Testis (tissue), 3 donors: Measurements from ENCODE around the gene CDH12. TPM values are rescaled to one million over a fixed set of nuclear protein-coding genes. Genes with fewer than 3 reads are reported as not detected.

Source experiments
- DNase-seq: peaks from one replicate; pipeline ENCODE4 v3.0.0-alpha.2; 2019
- H3K27ac ChIP-seq, 2 donors: fragments of 200-600 bp; sonication (generic); one replicate each; pipeline ENCODE4 v1.5.1; 2019
- H3K27me3 ChIP-seq: fragments of 200-600 bp; sonication (generic); one replicate; pipeline ENCODE4 v1.5.1; 2019
- H3K36me3 ChIP-seq: fragments of 200-600 bp; sonication (generic); one replicate; pipeline ENCODE4 v1.5.1; 2017; ENCODE audit warnings: low read depth; ENCODE audit errors: missing control alignments
- H3K4me1 ChIP-seq: fragments of 200-600 bp; sonication (generic); one replicate; pipeline ENCODE4 v1.5.1; 2019
- H3K4me3 ChIP-seq, 2 donors: fragments of 200-600 bp; sonication (generic); one replicate each; pipeline ENCODE4 v1.5.1; 2017 to 2019
- H3K9me3 ChIP-seq: fragments of 200-600 bp; sonication (generic); one replicate; pipeline ENCODE4 v1.5.1; 2017
- POLR2A ChIP-seq: fragments of 450-650 bp; IDR thresholded peaks from one replicate; pipeline ENCODE4 v1.6.1; 2017; ENCODE audit warnings: antibody characterized with exemption, mild to moderate bottlenecking, moderate library complexity
- WGBS, 2 donors: methylation state at CpG; one replicate each; pipeline ENCODE4 v1.1.5; 2018; 5-methylcytosine and 5-hydroxymethylcytosine counted together
- intact Hi-C: fragments of 100-400 bp; cut with DNase I; formaldehyde crosslinking; loops from one replicate; pipeline ENCODE4 v1.15.1; 2023; ENCODE audit warnings: low total_unique reads
- polyA plus RNA-seq: library from polyadenylated mRNA; stranded (reverse); fragments of 350-450 nt; fragmentation: Illumina TruSeq; extraction: RNeasy Lipid Tissue Mini Kit (QIAGEN cat#74804); gene quantifications from one replicate; pipeline ENCODE4 v1.2.3, GENCODE V29; 2014; ENCODE audit warnings: low read depth, low replicate concordance; ENCODE audit not compliant: insufficient read depth
- total RNA-seq, 2 donors: library from RNA; depleted of rRNA; stranded (reverse); fragments of >200 nt; gene quantifications; one replicate each; pipeline ENCODE4 v1.2.3, GENCODE V29; 2016
- TF ChIP-seq, protein P1 (sequence below), 3 experiments: fragments of 450-650 bp in 2 of 3; fragments of 200-600 bp in 1 of 3; sonication (generic) in 1 of 3; IDR thresholded peaks; one replicate each; pipeline ENCODE4 v1.5.1; 2016 to 2019; ENCODE audit warnings: antibody characterized with exemption in 3 of 3, mild to moderate bottlenecking in 2 of 3, moderate library complexity in 1 of 3

Gene CDH12
- total and polyA plus RNA-seq, 3 donors from 2014 or later, result 0.87 to 2.3 (median 2.3) TPM

GRCh38 chr5:22470408-22470807 lies 382.7 kb downstream of the CDH12 start:
- Histone ChIP-seq H3K27me3 (no peaks in the 10 kb centered on the region), H3K4me3 (no peak overlapping the region), H3K9me3 (no peaks in the 10 kb centered on the region), H3K27ac (no peak overlapping the region), H3K4me1 (no peaks in the 10 kb centered on the region), H3K36me3 (no peaks in the 10 kb centered on the region)
- TF ChIP-seq, protein P1, sequence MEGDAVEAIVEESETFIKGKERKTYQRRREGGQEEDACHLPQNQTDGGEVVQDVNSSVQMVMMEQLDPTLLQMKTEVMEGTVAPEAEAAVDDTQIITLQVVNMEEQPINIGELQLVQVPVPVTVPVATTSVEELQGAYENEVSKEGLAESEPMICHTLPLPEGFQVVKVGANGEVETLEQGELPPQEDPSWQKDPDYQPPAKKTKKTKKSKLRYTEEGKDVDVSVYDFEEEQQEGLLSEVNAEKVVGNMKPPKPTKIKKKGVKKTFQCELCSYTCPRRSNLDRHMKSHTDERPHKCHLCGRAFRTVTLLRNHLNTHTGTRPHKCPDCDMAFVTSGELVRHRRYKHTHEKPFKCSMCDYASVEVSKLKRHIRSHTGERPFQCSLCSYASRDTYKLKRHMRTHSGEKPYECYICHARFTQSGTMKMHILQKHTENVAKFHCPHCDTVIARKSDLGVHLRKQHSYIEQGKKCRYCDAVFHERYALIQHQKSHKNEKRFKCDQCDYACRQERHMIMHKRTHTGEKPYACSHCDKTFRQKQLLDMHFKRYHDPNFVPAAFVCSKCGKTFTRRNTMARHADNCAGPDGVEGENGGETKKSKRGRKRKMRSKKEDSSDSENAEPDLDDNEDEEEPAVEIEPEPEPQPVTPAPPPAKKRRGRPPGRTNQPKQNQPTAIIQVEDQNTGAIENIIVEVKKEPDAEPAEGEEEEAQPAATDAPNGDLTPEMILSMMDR (IDR thresholded peaks at IDR 0.05), result no peak
- no peak for TF ChIP-seq POLR2A
- DNase-seq, result no peak
- 83 to 84% methylated on average over 3 of the region's 3 CpGs for WGBS, 2 donors
- intact Hi-C loops, result no loop called here

DNA sequence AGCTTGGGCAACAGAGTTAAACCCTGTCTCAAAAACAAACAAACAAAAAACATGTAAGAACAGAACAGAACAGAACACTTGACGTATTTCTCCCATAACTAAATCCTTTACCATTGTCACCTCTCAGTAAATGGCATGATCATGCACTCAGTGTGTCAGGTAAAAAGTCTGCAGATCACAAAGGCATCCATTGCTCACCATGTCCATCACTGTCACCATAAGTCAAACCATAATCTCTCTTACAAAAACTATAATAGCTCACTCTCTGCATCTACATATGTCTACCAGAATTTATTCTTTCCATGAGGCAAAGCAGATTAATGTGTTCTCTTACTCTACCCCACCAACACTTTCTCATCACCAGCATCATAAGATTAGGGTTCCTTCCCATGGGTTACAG lies 387.5 kb downstream of the CDH12 start:
- H3K27me3 ChIP-seq, result no peaks in the 10 kb centered on the region
- no peak overlapping the region for H3K4me3 ChIP-seq
- no peak for DNase-seq
- no peaks in the 10 kb centered on the region for H3K9me3 ChIP-seq
- TF ChIP-seq, protein P1 (IDR thresholded peaks at IDR 0.05), result no peak
- no peak for TF ChIP-seq POLR2A
- H3K36me3 ChIP-seq, result no peaks in the 10 kb centered on the region
- no peak overlapping the region for H3K27ac ChIP-seq
- WGBS, 2 donors, result 85 to 94% methylated on average over 1 of the region's 1 CpG
- H3K4me1 ChIP-seq, result no peaks in the 10 kb centered on the region
- intact Hi-C loops, result no loop called here

DNA sequence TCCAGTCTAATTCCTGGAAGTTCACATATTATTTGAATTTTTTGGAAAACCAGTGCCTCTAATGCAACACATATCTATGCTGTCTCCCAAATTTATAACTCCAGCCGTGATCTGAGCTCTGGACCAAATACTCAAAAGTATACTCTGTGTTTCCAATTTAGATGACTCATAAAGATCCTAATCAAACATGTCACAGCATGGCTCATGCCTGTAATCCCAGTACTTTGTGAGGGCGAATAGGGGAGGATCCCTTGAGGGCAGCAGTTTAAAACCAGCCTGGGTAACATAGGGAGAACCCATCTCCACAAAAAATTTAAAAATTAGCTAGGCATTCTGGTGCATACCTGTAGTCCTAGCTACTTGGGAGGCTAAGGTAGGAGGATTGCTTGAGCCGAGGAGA lies 388.0 kb downstream of the CDH12 start:
- no peak for DNase-seq
- TF ChIP-seq POLR2A, result no peak
- TF ChIP-seq, protein P1 (IDR thresholded peaks at IDR 0.05), result no peak
- Histone ChIP-seq H3K9me3 (no peaks in the 10 kb centered on the region), H3K27ac (no peak overlapping the region), H3K4me1 (no peaks in the 10 kb centered on the region), H3K4me3 (no peak overlapping the region), H3K36me3 (no peaks in the 10 kb centered on the region), H3K27me3 (no peaks in the 10 kb centered on the region)
- intact Hi-C loops, result no loop called here
- 74 to 88% methylated on average over 3 of the region's 3 CpGs for WGBS, 2 donors

- no peak for DNase-seq
- TF ChIP-seq POLR2A, result no peak
- TF ChIP-seq, protein P1 (IDR thresholded peaks at IDR 0.05), result no peak
- no peaks in the 10 kb centered on the region for H3K9me3 ChIP-seq
- H3K4me1 ChIP-seq, result no peaks in the 10 kb centered on the region
- H3K4me3 ChIP-seq, result no peak overlapping the region
- H3K36me3 ChIP-seq, result no peaks in the 10 kb centered on the region
- H3K27me3 ChIP-seq, result no peaks in the 10 kb centered on the region
- intact Hi-C loops, result no loop called here
- WGBS, 2 donors, result 75 to 80% methylated on average over 4 of the region's 4 CpGs
- H3K27ac ChIP-seq, result no peak overlapping the region
Measured at GRCh38 chr5:22460189-22460588, 393.0 kb downstream of the CDH12 start.

- intact Hi-C loops, result no loop called here
- 60 to 69% methylated on average over 2 of the region's 2 CpGs for WGBS, 2 donors
- TF ChIP-seq POLR2A, result no peak
- TF ChIP-seq, protein P1 (IDR thresholded peaks at IDR 0.05), result no peak
- no peak for DNase-seq
- Histone ChIP-seq H3K27me3 (no peaks in the 10 kb centered on the region), H3K4me1 (no peaks in the 10 kb centered on the region), H3K4me3 (no peak overlapping the region), H3K27ac (no peak overlapping the region), H3K36me3 (no peaks in the 10 kb centered on the region), H3K9me3 (no peaks in the 10 kb centered on the region)
Measured at GRCh38 chr5:22432905-22433304, 420.2 kb downstream of the CDH12 start.
